Brain microvascular endothelial cell (primary cell): ENCODE measurements around the gene SH3RF3.

Source experiments
- DNase-seq: peaks from one replicate; pipeline ENCODE4 v3.0.0-alpha.2; 2020
- H3K27ac ChIP-seq: fragments of 250-450 bp; sonication (Bioruptor Pico); 2 replicates; pipeline ENCODE4 v1.5.1; 2020; ENCODE audit warnings: mild to moderate bottlenecking, moderate library complexity
- H3K27me3 ChIP-seq: fragments of 250-450 bp; sonication (Bioruptor Pico); replicated peaks from 2 replicates; pipeline ENCODE4 v1.5.1; 2020; ENCODE audit warnings: mild to moderate bottlenecking
- H3K36me3 ChIP-seq: fragments of 250-450 bp; sonication (Bioruptor Pico); replicated peaks from 2 replicates; pipeline ENCODE4 v1.5.1; 2020; ENCODE audit warnings: mild to moderate bottlenecking
- H3K4me3 ChIP-seq: 2 replicates; pipeline ENCODE4 v1.5.1; 2011; ENCODE audit warnings: low read depth, mild to moderate bottlenecking, control low read depth, low read length, moderate library complexity
- CTCF ChIP-seq: IDR thresholded peaks from 2 replicates; pipeline ENCODE4 v1.5.1; 2011; ENCODE audit warnings: low read depth, mild to moderate bottlenecking, moderate library complexity, low read length, control low read depth, inconsistent platforms; ENCODE audit errors: missing control alignments
- in situ Hi-C: cut with HindIII; loops from 2 replicates; pipeline ENCODE4 v1.10.0; 2017; ENCODE audit warnings: low sequenced_read_pairs, low pct_ligation_motif_present

The SH3RF3 gene

GRCh38 chr2:109189751-109190150 is 60.7 kb downstream of the SH3RF3 start:
- no peak for TF ChIP-seq CTCF
- Histone ChIP-seq H3K36me3 (no peaks in the 10 kb centered on the region), H3K4me3 (no peak overlapping the region), H3K27me3 (peaks cover 4% of the 10 kb centered on the region), H3K27ac (no peak overlapping the region)
- in situ Hi-C loops, result no loop called here
- no peak for DNase-seq

GRCh38 chr2:109193807-109194619 is 65.0 kb downstream of the SH3RF3 start:
- in situ Hi-C loops, result no loop called here
- H3K27ac ChIP-seq, result no peak overlapping the region
- TF ChIP-seq CTCF, result no peak
- H3K27me3 ChIP-seq, result peaks cover 10% of the 10 kb centered on the region
- DNase-seq, result no peak
- no peaks in the 10 kb centered on the region for H3K36me3 ChIP-seq
- H3K4me3 ChIP-seq, result no peak overlapping the region

- in situ Hi-C loops, result no loop called here
- H3K27me3 ChIP-seq, result peaks cover 10% of the 10 kb centered on the region
- no peak for DNase-seq
- TF ChIP-seq CTCF, result no peak
- H3K27ac ChIP-seq, result no peak overlapping the region
- no peak overlapping the region for H3K4me3 ChIP-seq
- no peaks in the 10 kb centered on the region for H3K36me3 ChIP-seq
Observed at GRCh38 chr2:109194620-109194937, 65.6 kb downstream of the SH3RF3 start.

- in situ Hi-C loops, result no loop called here
- H3K36me3 ChIP-seq, result no peaks in the 10 kb centered on the region
- H3K27me3 ChIP-seq, result peaks cover 10% of the 10 kb centered on the region
- no peak for DNase-seq
- no peak overlapping the region for H3K4me3 ChIP-seq
- no peak for TF ChIP-seq CTCF
- no peak overlapping the region for H3K27ac ChIP-seq
Observed at GRCh38 chr2:109195193-109196045, 66.4 kb downstream of the SH3RF3 start.

GRCh38 chr2:109196081-109196875 is 67.3 kb downstream of the SH3RF3 start:
- no peak for DNase-seq
- peaks cover 10% of the 10 kb centered on the region for H3K27me3 ChIP-seq
- H3K27ac ChIP-seq, result no peak overlapping the region
- no peak for TF ChIP-seq CTCF
- no peaks in the 10 kb centered on the region for H3K36me3 ChIP-seq
- in situ Hi-C loops, result no loop called here
- no peak overlapping the region for H3K4me3 ChIP-seq
